Cardiac atrium fibroblast (primary cell): ENCODE data around the gene FCN1. TPM values are rescaled to one million over a fixed set of nuclear protein-coding genes. Genes with fewer than 3 reads are reported as not detected.

Experiments
- total RNA-seq: library from RNA; depleted of rRNA; stranded (reverse); fragments of >200 nt; gene quantifications from 2 replicates; pipeline ENCODE4 v1.2.3, GENCODE V29; 2015

FCN1 gene
- total RNA-seq: not detected in 2 replicates

DNA sequence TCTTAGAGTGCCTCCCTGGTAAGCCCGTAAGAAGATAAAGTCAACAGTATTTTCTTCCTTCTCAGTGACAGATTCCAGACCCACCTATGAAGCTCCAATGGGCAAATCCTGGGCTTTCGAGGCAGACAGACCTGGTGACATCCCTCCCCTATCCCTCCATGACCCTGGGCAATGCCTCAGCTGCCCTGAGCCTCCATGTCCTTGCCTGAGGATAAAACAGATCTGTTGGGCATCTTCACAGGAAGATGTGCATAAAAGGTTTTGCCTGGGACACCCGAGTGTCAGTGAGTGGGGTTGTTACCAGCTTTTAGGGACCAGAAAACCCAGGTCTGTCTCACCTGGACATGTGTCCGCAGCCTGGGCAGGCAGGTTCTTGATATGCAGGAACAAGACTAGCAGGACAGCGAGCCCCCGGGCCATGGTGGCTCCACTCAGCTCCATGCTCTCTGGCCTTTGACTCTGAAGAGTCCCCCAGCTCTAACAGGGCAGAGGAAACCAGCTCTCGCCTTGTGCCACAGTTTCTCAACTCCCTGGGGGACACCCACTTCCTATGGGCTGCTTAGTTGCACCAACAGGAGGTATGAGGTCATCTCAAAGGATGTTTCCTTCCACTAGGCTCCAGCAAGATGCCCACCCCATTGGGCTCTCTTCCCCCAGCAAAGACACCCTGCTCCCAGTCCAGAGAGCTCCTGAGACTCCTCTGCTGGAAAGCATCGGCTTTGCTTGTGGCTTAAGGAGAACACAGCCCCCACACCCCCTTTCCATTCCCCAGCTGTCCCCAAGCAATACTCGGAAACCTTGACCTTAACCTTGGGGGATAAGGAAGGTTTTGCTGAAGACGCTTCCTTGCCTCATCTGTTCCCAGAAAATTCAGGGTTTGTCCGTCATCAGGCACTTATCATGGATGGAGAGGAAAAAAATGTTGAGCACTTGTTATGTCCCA, at the start of gene FCN1:
Gene FCN1, minus strand, starts transcription at position 482 of the 943 bp plus-strand sequence. Its CDS starts 41 bp downstream, at position 441.

DNA sequence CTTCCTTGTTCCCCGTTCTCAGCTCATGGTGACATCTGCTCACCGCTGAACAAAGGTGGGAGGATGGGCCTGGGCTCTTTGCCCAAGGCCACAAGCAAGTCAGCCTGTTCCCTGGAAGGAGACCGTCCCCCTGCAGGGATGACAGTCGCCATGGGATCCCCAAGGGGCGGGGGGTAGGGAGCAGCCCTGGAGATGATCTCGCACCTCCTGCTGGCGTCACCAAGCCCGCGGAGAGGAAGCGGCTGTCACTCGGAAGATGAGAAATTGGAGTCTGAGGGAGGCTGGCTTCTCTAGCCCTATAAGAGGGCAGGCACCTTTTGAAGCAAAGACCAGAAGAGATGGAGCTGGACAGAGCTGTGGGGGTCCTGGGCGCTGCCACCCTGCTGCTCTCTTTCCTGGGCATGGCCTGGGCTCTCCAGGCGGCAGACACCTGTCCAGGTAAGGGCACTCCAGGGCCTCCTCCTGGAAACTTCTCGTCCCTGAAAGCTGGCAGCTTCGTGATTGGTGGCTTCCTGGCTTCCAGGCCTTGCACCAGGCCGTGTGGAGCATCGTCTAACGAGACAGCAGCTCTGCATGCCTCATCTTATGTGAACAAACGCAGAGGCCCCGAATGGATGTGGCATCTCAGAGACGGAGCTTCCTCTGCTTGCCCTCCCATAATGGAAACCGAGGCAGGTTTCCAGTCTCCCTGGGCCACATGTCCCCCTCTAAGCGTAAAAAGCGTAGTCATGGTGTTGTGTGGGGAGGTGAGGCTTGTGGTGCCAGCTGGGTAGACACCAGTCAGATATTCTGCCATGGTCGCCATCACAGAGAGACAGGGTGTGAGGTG, 37.0 kb downstream of the FCN1 start, which contains the start of gene FCN2:
Gene FCN2, plus strand, starts transcription at position 327 of the 829 bp plus-strand sequence. Its CDS starts 12 bp downstream, at position 339.

Other genes starting within 250 kb of the FCN1 start
- not detected in 2 replicates for gene FCN2, start 37.1 kb downstream of the FCN1 start, total RNA-seq
- gene OLFM1, start 169.8 kb upstream of the FCN1 start, total RNA-seq: 2.7 and 7.5 TPM in 2 replicates